Activated CD8-positive, alpha-beta memory T cell treated with anti-CD3 and anti-CD28 coated beads, Interleukin-2, amount 50 U/mL, for 1 hour (primary cell): ENCODE measurements around the gene ZNF576.
"Not testable (repeated sequence)": the region's sequence is repeated elsewhere in the genome, so short reads cannot be mapped to it uniquely, and the experiment has no call there.

Source experiments
- DNase-seq: peaks from one replicate; pipeline ENCODE4 v3.0.0-alpha.2; 2020; ENCODE audit errors: extremely low read depth

The ZNF576 gene, protein sequence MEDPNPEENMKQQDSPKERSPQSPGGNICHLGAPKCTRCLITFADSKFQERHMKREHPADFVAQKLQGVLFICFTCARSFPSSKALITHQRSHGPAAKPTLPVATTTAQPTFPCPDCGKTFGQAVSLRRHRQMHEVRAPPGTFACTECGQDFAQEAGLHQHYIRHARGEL

GRCh38 chr19:43595999-43596841 lies at the start of gene ZNF576, which contains the start of gene IRGQ:
TSS of gene ZNF576 (plus strand) at chr19:43596595. CDS start at chr19:43597109, 514 bp downstream.
TSS of gene IRGQ (minus strand) at chr19:43596134. CDS start at chr19:43595338, 796 bp downstream.
- DNase-seq: peak; percentile 99

- DNase-seq: not testable (repeated sequence)
These were observed 48.5 kb upstream of the ZNF576 start for GRCh38 chr19:43547926-43548325.

- no peak for DNase-seq
These were observed 47.7 kb upstream of the ZNF576 start for GRCh38 chr19:43548706-43549105.

GRCh38 chr19:43551399-43552197 lies 44.8 kb upstream of the ZNF576 start:
- DNase-seq: no peak

DNA sequence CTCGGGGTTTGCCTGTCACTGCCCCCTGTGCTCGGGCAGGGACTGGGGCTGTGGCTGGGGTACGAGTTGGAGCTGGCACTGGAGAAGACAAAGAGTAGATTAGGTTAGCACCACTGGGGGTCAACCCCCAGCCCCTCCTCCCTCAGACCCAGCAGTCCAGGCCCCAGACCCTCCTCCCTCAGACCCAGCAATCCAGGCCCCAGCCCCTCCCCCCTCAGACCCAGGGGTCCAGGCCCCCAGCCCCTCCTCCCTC lies 44.3 kb upstream of the ZNF576 start:
- DNase-seq: no peak

DNA sequence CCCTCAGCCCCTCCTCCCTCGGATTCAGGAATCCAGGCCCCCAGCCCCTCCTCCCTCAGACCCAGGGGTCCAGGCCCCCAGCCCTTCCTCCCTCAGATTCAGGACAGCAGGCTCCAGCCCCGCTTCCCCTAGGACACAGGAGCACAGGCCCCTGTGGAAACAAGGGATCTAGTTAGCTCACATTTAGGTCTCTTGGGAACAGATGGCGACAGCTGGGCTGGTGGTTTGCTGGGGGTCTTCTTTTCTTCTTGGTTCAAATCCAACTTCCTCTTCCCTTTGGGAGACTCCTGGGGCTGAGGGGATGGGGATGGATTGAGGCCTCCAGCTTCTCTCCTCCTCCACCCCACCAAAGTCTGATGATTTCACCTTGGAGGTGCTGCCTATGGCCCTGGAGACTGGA lies 43.8 kb upstream of the ZNF576 start:
- DNase-seq: no peak

DNA sequence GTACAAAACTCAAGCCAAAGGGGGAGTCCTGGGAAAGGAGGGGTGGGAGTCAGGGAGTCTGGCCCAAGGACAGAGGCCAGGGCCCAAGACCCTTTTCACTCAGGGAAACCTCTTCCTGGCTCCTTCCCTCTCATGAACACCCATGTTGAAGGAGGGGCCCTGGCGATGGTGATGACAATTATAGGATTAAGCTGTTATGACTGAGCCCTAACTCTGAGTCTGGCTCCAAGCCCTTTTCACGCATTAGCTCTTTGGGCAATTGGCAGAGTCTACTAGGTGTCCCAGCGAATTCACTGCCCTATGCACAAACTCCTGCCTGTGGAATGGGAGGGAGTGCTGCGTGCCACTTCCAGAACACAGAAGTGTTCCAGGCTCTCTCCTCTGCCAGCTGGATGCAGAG lies 42.7 kb upstream of the ZNF576 start:
- DNase-seq: no peak

DNA sequence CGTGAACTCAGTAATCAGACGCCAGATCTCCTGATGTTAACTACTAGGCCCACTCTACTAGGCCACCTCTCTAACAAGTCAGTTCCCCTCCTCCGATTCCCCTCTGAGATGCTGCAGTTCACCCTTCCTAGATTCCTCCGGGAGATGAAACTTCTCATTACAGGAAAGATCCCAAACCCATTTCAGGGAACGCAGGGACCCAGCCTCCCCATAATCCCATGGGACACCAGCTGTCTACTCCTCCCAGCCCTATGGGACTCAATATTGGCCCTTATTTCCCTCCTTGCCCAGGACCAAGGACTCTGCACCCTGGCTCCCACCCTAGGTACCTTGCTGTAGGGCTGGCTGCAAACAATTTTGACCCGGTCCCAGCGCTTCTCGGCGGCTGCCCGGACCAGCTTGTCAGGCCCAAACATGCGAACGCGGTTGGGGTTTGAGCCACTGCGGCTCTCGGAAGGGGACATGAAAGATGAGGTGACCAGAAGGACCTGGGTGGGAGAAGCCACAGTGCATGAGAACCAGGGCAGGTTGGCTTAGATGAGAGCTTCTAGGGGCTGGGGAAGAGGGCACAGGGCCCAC lies 42.0 kb upstream of the ZNF576 start:
- no peak for DNase-seq

- DNase-seq: peak; percentile 64
These were observed 41.1 kb upstream of the ZNF576 start for GRCh38 chr19:43555185-43555770.

DNA sequence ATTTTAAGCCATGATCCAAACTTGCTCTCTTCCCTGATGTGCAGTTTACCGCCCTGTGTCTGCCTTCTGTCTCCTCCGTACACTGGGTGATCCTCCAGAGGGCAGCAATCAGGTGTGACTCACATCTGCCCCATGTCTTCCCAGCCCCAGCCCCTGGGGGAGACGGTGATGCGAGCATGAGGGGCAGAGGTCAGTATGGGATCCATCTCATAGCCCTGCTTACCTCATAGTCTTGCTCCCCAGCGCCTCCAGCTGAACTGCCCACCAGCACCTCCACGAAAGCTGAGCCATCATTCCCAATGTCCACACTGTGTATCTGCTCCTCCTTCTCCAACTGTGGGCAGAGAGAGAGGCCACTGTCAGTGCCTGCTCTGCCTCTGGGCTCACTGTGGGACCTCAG lies 35.7 kb upstream of the ZNF576 start:
- no peak for DNase-seq

GRCh38 chr19:43561139-43561970 lies 35.0 kb upstream of the ZNF576 start:
- DNase-seq: no peak

GRCh38 chr19:43562226-43562697 lies 34.1 kb upstream of the ZNF576 start:
- DNase-seq: no peak

GRCh38 chr19:43562698-43563241 lies 33.6 kb upstream of the ZNF576 start:
- DNase-seq: peak; percentile 69

GRCh38 chr19:43563816-43564457 lies 32.5 kb upstream of the ZNF576 start:
- DNase-seq: no peak

DNA sequence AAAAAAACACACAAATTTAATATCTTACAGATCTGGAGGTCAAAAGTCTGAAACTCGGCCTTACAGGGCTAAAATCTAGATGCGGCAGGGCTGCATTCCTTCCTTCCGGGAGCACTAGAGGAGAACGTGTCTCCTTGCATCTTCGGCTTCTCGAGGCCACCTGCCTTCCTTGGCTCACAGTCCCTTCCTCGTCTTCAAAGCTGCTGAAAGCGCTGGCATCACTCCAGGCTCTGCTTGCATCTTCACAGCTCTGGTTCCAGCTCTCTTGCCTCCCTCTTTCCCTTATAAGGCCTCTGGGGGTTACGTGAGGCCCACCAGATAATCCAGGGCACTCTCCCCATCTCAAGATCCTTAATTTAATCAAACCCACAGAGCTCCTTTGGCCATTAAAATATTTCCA lies 31.6 kb upstream of the ZNF576 start:
- no peak for DNase-seq

DNA sequence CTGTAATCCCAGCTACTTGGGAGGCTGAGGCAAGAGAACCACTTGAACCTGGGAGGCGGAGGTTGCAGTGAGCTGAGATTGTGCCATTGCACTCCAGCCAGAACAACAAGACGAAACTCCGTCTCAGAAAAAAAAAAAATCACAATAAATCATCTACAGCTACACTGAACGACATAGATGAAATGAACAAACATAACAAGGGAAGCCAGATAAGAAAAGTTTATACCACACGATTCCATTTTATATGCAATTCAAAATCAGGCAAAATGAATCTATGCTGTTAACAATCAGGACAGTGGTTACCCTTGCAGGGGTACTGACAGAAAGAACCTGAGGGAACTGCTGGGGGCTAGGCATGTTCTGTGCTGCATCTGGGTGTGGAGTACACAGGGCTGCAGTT lies 26.7 kb upstream of the ZNF576 start:
- no peak for DNase-seq

DNA sequence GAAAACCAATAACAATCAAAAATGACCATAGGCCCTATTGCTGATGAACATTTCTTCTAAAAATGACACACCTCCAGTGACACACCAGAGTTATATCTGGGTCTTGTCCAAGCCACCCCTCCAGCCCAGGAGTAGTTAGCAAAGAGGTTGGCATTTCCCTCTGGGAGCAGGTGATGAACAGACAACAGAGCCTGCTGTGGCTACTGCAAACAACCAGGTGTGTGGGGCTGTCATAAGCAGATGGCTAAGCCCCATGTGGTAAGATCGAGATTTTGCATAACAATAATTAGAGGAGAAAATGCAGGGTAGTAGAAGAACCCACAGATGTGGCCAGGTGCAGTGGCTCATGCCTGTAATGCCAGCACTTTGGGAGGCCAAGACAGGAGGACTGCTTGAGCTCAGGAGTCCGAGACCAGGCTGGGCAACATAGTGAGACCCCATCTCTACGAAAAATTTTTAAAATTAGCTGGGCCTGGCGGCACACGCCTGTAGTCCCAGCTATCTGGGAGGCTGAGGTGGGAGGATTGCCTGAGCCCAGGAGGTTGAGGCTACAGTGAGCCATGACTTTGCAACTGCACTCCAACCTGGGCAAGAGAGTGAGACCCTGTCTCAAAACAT lies 26.1 kb upstream of the ZNF576 start:
- DNase-seq: no peak

DNA sequence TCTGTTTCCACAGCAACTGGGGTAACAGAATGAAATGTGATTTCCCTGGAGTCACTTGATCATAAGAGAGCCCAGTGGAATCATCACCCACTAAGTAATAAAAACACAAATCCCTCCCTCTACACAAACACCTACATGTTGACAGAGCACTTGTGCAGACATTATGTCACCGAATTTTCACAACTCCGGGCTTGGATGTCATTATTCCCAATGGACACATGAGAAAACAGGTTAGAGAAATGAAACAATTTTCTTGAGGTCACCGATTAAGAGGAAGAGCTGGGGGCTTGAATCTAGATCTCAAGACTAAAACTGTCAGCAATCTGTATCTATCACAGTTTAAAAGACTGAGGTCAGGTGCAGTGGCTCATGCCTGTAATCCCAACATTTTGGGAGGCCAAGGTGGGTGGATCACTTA lies 24.2 kb upstream of the ZNF576 start:
- no peak for DNase-seq

GRCh38 chr19:43574424-43575155 lies 21.8 kb upstream of the ZNF576 start:
- no peak for DNase-seq
